GM21381 (cell line): ENCODE data around the gene GRK4.

ENCODE experiments used
- ATAC-seq: cut with Tn5 transposase; IDR thresholded peaks from one replicate; pipeline ENCODE4 v1.9.1; 2021; ENCODE audit warnings: mild to moderate bottlenecking, moderate library complexity; ENCODE audit not compliant: unreplicated experiment

The GRK4 gene

DNA sequence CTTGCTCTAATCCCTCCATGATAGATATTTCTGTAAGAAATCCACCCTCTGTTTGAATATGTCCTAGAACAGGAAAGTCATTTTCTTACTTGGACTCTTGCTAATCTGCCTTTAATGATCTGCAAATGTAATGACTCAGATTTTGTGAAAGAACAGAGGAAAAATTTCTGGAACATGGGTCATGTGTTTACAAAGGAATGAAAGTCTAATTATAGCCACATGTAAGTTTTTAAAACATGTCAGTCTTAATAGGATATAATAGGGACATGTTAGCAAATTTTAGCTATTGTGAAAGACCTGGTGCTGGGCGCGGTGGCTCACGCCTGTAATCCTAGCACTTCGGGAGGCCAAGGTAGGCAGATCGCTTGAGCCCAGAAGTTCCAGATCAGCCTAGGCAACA, 47.6 kb downstream of the GRK4 start:
- ATAC-seq, result no peak

DNA sequence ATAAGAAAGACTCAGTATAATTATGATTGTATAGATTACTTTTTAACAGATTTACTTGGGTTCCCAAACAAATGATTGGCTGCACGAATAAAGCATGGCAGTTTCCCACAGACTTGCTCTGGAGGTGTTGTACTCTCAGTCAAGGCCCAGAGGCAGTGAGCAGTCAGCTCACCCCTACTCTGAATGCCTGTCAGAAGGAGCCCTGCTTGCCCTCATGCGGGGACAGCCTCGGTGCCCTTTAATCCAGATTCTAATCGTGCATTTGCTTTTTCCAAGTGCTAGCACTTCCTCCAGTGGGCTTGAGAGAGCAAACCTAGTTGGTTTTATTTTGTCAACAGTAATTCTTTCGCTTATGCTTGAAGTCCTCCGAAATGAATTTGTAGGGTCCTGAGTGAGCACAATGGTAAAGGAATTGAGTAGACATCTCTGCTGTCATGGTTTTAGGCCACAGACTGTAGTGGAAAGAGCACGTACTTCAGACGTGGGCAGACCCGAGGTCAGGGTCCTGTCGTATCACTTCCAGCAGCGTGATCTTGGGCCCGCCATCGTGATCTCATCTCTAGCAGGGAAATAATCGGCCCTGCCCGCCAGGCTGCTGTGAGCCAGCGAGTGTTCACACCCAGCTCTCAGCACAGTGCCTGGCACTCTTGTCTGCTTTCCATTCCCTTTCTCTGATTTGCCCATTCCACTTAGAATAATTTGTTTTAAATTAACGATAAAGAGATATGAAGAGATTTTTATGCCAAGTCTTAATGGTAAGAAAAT, 48.3 kb downstream of the GRK4 start:
- no peak for ATAC-seq

DNA sequence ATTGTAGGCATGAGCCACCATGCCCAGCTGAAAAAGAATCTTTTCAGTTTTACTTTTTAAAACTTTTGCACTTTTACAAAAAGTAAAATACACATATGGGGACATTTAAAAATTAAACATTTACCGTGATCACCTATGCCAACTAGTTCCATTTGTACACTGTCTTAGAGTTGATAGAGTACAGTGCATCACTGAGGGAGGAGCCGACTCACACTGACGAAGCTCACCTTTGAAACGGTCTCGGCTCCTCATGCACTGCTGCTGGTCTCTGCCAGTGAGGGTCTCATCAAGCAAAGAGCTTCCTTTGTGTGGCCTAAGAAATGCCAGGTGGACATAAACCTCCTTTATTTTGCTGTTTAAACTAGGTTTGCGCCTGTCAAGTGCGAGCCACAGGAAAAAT, 50.0 kb downstream of the GRK4 start:
- ATAC-seq, result no peak

DNA sequence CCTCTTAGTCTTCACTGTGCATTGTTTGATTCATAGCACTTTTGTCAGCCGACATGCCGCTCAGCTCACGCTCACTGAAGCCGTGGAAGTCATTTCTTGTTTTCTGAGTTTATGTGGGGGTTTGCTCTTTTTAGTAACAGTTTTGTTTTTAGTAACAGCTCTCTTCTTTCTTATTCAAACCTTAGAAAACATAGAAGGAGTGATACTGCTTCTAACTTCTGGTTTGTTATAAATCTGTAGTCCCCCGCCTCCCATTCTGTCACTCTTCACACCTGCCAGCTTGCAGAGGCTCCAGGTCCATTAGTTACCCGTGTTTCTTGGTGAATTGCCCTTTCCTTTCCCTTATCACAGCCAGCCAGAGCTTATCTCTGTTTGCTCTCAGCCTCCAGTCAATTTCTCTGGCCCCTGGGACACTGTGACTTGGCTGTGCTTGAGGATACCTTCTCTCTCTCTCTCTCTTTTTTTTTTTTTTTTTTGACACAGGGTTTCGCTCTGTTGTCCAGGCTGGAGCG, 50.5 kb downstream of the GRK4 start:
- ATAC-seq, result peak; percentile 73

DNA sequence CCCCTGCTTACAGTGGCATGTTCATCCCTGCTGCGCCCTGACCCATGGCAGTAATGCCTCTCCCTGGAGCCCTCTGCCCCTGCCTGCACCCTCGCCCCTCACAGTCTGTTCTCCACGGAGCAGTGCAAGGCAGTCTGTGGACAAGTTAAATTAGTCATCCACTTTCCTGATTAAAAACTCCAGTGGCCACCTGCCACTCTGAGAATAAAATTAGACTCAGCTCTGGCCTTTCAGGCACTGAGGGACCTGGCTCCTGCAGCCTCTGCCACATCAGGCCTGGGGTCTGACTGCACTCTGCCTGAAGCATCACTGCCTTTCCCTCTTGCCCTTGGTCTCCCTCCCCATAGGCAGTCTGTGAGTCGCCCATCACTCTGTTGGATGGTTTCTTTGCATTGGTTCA, 53.6 kb downstream of the GRK4 start:
- no peak for ATAC-seq

DNA sequence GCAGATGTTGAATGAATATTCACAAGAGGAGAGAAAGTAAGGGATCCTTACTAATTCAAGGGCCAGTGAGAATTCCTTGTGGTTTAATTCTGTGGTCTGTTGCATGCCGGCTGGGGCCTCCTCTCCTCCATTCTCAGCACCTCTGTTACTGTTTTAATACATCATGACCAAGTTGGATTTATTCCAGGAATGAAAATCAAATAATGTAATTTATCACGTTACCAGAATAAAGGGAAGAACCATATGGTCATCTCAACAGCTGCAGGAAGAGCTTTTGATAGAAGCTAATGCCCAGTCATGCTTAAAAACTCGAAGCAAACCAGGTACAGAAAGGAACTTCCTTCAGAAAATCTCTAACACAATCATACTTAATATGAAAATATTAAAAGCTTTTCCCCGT, 54.1 kb downstream of the GRK4 start:
- no peak for ATAC-seq

DNA sequence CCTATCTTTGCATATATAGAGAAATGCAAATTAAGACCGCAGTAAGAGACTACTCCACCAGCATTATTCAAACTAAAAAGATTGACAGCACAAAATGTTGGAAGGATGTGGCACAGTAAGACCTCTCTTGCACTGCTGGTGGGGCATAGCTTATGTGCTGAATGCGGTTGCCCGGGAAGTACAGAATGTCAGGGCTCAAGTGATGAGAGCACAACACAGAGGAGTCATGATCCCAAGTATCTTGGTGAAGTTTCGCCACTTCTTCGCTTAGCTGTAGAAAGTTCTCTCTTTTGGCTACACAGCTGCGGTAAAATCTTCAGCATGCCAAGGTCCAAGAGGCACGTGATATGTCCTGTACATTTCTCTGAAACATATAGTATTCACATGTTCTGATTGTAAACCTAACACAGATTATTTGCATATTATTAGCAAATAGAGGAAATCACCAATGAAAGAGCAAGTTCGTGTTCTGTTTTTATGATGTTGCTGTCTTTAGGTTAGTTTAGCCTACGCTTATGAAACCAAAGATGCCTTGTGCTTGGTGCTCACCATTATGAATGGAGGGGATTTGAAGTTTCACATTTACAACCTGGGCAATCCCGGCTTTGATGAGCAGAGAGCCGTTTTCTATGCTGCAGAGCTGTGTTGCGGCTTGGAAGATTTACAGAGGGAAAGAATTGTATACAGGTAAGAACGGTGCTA, 55.9 kb downstream of the GRK4 start:
- ATAC-seq, result no peak

DNA sequence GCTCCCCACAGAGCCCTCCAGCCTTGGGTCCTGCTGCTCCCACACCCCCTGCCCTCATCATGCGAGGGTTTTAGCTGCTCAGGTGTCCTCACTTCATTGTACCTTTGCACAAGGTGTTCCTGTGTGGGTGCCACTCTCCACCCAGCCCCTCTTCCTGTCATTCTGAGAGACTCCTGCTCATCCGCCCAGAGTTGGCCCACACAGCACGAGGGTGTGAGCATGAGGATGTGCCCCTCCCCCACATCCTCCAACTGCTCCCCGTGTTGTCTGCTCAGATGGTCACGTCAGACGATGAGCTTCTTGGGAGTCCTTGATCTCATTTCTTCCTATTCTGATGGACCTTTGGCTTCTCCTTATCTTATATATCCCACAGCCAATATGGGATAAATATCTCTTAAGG, 57.8 kb downstream of the GRK4 start:
- ATAC-seq, result no peak

DNA sequence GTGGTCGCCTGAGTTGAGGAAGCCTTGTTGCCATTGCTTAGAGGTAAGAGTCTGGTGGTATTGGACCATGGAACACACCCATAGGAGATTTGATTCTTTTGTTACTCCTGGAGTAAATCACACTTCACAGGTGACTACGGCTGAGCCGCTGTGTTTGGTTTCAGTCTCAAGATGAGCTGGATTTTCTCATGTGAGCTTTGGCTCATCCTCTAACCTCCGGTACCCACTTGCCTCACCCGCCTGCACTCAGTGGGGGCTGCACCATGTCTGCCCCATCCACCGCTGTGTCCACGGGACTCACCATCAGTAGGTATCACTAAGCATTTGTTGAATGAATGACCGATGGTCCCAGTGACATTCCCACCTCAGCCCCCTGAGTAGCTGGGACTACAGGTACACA, 58.3 kb downstream of the GRK4 start:
- ATAC-seq, result no peak

DNA sequence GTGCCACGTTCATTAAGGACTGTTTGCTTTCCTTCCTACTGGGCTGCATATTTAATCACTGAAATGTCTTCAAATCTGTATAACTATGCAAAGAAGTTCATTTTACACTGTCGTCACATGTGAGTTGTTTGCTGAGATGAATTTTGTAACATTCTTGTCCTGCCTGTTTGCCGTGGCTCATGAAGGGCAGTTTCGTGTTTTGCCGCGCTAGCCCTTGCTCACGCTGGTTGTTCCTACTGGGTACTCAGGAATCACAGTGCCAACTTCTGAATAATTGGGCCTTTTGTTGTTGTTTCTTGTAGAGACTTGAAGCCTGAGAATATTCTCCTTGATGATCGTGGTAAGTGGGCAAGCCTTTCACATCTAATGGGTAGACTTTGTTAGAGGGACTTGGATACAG, 58.7 kb downstream of the GRK4 start:
- no peak for ATAC-seq

DNA sequence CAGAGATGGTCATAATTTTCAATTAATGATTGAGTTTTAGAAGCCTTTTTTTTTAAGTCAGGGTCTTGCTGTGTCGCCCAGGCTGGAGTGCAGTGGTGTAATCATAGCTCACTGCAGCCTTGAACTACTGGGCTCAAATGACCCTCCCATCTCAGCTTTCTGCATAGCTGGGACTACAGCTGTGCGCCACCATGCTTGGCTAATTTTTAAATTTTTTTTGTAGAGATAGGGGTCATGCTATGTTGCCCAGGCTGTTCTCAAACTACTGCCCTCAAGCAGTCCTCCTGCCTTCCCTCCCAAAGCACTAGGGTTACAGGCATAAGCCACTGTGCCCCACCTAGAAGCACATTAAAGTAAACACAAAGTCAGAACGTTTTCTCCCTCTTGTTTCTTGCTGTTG, 59.3 kb downstream of the GRK4 start:
- no peak for ATAC-seq

DNA sequence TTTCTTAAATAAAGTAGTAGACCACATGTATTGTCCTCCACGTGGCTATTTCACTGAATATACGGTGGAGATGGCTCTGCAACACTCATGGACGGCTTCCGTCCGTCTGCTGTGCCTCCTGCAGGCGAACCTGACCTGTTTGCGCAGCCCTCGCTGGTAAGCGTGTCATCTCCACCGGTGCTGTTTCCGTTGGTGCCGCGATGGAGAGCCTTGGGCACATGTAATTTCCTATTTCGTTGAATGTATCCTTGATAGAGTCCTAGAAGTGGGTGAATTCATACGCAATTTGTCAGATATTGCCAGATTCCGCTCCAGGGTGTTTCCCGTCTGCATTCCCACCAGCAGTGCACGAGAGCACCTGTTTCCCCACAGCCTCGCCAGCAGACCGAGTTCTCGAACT, 62.5 kb downstream of the GRK4 start:
- no peak for ATAC-seq

DNA sequence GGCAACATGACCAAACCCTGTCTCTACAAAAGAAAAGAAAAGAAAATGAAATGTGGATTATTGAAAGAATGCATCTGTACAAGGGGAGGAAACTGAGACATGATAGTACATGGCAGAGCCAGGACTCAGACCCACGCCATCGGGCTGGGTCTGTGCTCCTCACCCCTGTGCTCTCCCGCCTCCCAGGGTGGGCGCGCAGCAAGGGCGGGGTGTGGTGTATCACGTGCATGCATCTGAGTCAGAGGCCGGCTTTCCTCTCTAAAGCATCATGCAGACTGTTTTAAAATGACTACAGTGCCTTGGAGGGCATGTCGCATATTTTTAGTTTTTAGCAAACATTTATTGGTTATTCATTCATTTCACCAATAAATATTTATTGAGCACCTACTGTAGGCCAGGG, 63.2 kb downstream of the GRK4 start:
- ATAC-seq, result no peak

DNA sequence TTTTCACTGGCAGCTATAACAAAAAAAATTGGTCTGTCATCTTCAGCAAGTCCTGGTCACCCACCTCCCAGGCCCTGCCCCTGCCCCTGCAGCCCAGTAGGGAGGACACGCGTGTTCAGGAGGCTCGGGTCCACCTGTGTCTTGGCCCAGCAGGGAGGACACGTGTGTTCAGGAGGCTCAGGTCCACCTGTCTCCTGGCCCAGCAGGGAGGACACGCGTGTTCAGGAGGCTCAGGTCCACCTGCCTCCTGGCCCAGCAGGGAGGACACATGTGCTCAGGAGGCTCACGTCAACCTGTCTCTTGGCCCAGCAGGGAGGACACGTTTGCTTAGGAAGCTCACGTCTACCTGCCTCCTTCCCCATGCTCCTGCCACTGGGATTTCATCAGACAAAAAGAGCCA, 66.1 kb downstream of the GRK4 start:
- no peak for ATAC-seq

DNA sequence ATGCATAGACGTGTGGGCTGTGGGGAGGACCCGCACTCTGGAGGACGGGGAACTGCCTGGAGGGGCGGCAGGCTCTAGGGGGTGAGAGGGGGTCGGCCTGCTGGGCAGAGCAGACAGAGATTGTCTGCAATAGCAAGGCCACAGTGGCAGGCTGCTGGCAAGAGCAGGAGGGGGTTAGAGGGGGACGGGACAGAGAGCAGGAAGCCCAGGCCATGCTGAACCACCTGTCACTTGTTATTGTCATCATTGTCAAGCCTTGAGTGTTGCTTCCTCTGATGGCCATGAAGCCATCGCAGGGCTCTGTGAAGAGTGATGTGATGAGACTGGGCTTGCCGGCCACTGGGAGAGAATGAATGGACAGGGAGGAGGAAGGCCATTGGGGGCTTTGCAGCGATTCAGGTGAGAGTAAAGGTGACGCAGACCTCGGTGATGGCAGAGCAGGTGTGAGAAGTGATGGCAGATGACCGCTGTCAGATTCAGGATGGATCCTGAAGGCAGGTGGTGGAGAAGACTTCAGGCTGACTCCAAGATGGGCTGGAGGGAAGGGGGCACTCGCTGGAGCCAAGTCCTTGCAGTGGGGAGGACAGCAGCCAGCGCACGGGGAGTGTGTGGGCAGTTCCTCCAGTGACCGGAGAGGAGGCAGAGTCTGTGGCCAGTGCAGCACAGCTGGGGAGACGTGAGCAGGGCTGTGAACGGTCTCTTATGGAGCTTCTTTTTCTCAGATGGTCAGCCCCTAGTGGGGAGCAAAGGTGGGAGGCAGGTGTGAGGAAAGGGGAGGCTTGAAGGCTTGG, 67.4 kb downstream of the GRK4 start:
- ATAC-seq, result no peak

DNA sequence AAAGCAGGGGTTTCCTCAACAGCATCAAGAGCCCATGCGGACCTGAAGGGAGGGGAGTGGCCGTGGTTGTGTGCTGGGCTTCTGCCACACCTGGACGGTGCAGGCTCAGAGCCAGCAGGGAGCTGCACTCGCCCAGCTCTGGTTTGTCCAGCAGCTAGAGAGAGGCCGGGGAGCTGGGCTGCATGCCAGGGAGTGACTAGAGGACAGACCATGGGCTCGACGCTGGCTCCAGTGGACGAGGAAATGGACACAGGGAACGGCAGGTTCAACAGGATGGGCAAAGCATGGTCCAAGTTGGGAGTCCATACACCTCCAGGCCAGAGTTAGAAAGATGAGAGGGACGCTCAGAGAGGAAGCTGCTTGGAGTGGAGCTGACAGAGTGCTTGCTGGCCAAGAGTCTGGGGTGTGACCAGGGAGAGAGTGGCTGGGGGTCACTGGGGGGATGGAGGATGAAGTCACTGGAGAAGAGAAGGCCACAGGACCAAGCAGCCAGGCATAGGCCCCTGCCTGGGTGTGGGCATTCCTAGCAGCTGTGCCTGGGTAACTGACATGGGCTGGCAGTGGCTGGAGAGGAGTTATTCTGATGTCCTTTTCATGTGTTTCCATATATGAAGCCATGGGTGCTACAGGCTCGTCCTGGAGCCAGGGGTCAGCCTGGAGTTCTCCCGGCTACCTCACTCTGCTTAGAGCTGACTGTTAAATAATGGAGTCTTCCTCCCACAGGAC, 68.1 kb downstream of the GRK4 start:
- ATAC-seq, result no peak

DNA sequence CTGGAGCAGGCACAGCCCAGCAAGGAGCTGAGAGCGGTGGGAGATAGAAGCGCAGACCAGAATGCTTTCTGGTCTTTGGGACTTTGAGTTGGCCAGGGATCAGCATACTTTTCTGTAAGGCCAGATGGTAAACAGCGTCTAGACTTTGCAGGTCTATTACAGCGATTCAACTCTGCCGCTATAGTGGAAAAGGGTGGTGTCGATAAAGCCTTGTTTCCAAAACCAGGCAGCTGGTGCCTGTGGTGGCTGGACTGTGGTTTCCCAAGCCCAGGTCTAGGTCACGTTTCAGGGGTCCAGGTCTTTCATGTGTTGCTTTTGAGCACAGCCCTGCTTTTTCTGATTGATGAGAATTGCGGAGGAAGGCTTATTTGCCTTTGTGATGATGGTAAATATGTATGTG, 70.9 kb downstream of the GRK4 start:
- ATAC-seq, result no peak

DNA sequence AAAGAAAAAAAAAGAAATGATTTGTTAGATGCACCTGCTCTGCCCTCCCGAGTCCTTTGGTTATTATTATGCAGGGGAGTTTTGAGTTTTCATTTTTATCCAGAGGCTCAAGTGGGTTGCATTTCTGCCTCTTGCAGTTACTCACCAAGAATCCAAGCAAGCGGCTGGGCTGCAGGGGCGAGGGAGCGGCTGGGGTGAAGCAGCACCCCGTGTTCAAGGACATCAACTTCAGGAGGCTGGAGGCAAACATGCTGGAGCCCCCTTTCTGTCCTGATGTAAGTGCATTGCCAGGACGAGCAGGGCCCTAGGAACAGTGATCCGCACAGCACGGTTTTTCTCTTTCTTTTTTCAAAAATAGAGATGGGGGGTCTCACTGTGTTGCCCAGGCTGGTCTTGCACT, 71.9 kb downstream of the GRK4 start:
- ATAC-seq, result no peak

DNA sequence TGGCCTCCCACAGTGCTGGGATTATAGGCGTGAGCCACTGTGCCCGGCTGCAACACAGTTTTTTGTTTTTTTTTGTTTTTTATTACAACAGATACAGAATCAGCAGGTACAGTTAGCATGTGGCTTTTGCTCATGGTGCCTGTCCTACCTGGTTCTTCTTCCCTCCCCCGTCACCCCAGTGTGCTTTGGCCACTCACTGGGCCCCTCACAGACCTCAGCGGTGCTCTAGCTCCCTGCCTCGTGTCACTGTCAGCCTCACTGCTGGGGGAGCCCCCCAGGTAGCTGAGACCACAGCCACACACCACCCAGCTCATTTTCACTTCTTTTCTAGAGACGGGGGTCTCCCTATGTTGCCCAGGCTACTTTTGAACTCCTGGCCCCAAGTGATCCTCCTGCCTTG, 72.3 kb downstream of the GRK4 start:
- ATAC-seq, result no peak

DNA sequence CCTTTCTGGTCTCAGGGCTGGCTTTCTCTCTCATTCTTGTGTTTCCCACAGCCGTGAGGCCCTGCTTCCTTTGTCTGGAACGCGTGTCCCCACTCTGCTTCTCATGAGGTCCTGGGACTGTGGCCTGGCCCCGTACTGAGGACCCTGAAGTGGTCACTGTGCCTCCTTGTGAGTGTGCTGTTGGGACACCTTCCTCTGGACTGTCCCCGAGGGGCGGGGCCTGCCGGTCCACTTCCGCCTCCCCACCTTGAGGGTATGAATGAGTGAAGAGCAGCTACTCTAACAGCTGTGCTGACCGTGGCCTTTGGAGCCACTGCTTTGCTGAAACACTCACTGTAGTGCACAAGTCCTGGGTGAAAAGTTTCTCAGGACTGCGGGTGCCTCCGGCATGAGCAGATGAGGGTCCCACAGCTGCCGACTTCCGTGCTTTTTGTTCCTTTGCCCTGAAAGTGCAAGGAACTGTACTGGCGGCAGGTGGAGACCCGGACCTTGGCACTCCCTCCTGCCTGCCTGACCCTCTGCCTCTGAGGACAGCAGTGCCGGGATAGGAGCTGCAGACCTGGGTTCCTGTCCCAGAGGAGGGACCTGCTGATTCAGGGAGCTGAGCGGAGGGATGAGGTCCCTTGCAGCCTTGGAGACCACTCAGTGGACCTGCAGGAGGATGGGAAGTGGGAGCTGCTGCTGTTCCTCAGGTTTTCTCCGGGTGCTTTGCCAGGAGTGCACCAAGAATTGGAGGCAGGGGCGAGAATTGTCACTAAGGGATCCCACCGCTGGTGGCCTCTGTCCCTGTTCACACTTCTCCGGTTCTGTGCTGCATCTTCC, 73.0 kb downstream of the GRK4 start:
- no peak for ATAC-seq
